HG03196 (cell line): ENCODE results near the gene DCP2.
A peak's percentile ranks its signal among the peaks of the same experiment; 100 is the strongest.

Experiments
- ATAC-seq: cut with Tn5 transposase; IDR thresholded peaks from one replicate; pipeline ENCODE4 v1.9.1; 2021; ENCODE audit not compliant: unreplicated experiment

The DCP2 gene

GRCh38 chr5:113042491-113043243 is 66.1 kb downstream of the DCP2 start:
- ATAC-seq: no peak

GRCh38 chr5:113043491-113043931 is 66.9 kb downstream of the DCP2 start:
- no peak for ATAC-seq

GRCh38 chr5:113044776-113045465 is 68.3 kb downstream of the DCP2 start:
- no peak for ATAC-seq

GRCh38 chr5:113047234-113047633 is 70.6 kb downstream of the DCP2 start:
- ATAC-seq: no peak

GRCh38 chr5:113047733-113048652 is 71.4 kb downstream of the DCP2 start:
- ATAC-seq: peak; percentile 67

- ATAC-seq: no peak
These were observed 72.3 kb downstream of the DCP2 start for GRCh38 chr5:113048931-113049330.

GRCh38 chr5:113050721-113051382 is 74.3 kb downstream of the DCP2 start:
- ATAC-seq: no peak

GRCh38 chr5:113052041-113052795 is 75.6 kb downstream of the DCP2 start:
- ATAC-seq: no peak

- ATAC-seq: no peak
These were observed 77.0 kb downstream of the DCP2 start for GRCh38 chr5:113053511-113053995.

GRCh38 chr5:113054899-113055298 is 78.3 kb downstream of the DCP2 start:
- ATAC-seq: no peak

- no peak for ATAC-seq
These were observed 80.4 kb downstream of the DCP2 start for GRCh38 chr5:113056988-113057387.

GRCh38 chr5:113057557-113057984 is 81.0 kb downstream of the DCP2 start:
- ATAC-seq: no peak

GRCh38 chr5:113058269-113058668 is 81.7 kb downstream of the DCP2 start:
- no peak for ATAC-seq

GRCh38 chr5:113058706-113059226 is 82.2 kb downstream of the DCP2 start:
- no peak for ATAC-seq

GRCh38 chr5:113059232-113060040 is 82.8 kb downstream of the DCP2 start:
- ATAC-seq: no peak

GRCh38 chr5:113060408-113061025 is 83.9 kb downstream of the DCP2 start:
- ATAC-seq: no peak

- ATAC-seq: no peak
These were observed 85.5 kb downstream of the DCP2 start for GRCh38 chr5:113061846-113062780.
